Stimulated activated CD4-positive, alpha-beta T cell treated with anti-CD3 and anti-CD28 coated beads, TNF-alpha, amount 100 ng/mL, for 4 hours (primary cell): ENCODE results near the gene SLC26A11.
"Not testable (repeated sequence)": the region's sequence is repeated elsewhere in the genome, so short reads cannot be mapped to it uniquely, and the experiment has no call there.

Experiments
- DNase-seq, 3 experiments: peaks; one replicate each; pipeline ENCODE4 v3.0.0-alpha.2; 2020; ENCODE audit warnings: low read depth in 3 of 3

Gene SLC26A11

DNA sequence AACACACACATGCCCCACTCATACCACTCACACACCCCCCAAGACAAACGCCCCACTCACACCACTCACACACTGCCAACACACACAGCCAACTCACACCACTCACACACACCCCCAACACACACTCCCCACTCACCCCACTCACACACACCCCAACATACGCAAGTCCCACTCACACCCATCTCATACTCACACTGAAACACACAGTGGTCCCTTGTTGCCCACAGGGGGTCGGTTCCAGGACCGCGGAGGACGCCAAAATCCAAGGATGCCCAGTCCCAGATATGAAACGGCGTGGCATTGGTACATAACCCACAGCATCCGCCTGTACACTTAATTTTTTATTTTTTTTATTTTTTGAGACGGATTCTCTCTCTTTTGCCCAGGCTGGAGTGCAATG is 61.3 kb downstream of the SLC26A11 start:
- no peak for DNase-seq

DNA sequence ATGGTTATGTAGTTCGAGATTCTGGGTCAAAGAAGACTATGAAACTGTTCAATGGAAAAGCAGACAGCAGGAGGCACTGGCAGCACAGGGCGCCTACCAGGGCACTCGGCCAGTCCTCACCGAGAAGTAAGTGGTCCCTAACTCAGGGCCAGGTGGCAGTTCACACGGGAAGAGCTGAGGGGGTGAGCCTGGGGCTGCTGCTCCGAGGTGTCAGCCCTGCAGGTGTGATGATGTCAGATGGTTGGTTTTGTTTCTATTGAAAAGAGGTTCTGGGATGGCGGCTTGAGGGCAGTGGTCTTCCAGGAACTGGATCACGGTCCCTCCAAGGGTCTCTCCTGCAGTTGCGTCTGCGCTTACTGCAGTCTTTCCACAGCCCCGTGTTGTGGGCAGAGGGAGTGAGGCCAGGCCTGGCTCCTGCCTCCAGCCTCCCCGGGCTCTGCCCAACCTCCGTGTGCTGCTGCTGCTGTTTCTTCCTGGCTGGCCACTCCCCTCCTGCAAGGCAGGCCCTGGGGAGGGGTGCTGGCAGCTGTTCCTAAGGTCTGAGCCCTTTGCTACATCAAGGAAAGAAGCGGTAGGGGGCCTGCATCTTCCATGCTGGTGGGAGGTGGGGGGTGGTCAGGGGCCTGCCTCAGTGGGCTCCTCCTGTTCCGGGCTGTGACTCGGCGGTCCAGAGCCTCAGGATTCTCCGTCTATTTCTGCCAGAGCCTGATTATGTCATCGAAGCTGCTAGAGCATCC is 63.1 kb downstream of the SLC26A11 start:
- no peak for DNase-seq

DNA sequence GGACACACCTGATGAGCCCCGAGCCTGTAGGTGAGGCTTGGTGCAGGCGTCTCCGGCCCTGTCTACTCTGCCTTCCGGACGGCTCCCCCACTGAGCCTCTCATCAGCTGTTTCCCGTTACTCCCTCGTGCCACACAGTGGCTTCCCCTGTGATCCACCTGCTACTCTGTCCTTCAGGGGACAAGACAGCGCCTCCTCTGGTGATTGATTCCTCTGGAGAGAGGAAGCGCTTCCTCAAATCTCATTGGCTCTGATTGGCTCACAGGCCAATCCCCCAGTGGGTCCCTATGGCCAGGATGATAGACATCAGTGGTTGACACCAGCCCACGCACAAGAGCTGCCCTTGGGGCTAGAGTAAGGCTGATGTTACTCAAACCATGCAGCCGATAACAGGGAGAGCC is 64.4 kb downstream of the SLC26A11 start:
- DNase-seq, result no peak

DNA sequence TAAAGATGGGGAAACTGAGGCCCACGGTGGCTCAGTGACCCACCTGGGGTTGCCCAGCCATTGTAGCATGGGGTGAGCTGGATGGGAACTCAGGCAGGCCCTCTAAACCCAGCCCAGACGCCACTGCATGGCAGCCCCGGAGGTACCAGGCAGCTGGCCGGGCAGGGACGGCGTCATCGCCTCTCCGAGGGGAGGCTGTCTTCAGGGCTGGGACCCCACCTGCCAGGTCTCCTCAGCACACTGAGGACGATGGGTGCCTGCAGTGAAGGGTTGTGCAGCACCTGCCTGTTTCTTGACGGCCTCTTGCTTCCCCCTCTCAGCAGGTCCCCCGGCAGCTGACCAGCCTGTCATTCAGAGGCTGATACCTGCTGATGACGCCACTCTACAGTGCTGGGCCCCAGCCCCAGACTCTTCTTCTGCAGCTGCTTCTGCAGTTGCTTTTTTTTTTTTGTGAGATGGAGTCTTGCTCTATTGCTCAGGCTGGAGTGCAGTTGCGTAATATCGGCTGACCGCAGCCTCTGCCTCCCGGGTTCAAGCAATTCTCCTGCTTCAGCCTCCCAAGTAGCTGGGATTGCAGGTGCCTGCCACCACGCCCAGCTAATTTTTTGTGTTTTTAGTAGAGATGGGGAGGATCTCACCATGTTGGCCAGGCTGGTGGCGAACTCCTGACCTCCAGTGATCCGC is 65.2 kb downstream of the SLC26A11 start:
- DNase-seq, result no peak

DNA sequence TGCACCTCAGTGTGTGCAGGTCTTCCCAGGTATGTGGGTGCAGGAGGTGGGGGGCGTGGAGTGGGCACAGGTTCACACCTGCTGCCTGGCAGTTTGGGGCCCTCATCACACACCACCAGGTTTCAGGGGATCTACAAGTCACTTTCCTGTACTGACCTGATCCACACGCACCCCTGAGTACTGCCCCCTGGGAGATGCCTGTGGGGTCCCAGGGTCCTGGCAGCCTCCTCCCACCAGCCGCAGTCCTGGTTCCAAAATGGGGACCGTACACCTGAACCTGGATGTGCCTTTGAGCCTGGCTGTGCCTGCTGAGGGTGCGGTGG is 66.4 kb downstream of the SLC26A11 start:
- no peak for DNase-seq

DNA sequence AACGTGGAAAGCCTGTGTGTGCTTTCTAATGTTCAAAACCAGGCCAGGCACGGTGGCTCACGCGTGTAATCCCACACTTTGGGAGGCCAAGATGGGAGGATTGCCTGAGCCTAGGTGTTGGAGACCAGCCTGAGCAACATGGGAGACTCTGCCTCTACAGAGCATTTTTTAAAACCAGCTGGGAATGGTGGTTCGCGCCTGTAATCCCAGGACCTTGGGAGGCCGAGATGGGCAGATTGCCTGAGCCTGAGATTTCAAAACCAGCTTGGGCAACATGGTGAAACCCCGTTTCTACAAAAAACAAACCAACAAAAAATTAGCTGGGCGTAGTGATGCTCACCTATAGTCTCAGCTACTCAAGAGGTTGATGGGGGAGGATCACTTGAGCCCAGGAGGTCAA is 66.8 kb downstream of the SLC26A11 start:
- no peak for DNase-seq

DNA sequence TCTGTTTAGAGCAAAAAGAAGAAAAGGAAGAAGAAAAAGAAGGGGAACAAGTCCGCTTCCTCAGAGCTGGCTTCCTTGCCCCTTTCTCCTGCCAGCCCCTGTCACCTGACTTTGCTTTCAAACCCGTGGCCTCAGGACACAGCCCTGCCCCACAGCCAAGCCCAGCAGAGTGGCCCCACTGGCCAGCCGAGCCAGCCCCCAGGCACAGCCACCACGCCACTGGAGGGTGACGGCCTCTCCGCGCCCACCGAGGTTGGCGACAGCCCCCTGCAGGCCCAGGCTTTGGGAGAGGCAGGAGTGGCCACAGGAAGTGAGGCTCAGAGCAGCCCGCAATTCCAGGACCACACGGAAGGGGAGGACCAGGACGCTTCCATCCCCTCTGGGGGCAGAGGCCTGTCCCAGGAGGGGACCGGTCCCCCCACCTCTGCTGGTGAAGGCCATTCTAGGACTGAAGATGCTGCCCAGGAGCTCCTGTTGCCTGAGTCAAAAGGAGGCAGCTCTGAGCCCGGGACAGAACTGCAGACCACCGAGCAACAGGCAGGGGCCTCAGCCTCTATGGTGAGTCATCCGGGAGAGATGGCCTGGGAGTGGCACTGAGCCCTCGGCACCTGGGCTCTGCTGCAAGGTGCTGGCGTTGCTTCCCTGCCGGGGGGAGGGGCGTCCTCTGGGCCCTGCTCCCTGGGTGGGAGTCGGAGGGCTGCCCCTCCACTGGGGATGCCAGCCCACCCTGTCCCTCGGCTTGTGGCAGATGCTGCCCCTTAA is 67.8 kb downstream of the SLC26A11 start:
- DNase-seq, result no peak

DNA sequence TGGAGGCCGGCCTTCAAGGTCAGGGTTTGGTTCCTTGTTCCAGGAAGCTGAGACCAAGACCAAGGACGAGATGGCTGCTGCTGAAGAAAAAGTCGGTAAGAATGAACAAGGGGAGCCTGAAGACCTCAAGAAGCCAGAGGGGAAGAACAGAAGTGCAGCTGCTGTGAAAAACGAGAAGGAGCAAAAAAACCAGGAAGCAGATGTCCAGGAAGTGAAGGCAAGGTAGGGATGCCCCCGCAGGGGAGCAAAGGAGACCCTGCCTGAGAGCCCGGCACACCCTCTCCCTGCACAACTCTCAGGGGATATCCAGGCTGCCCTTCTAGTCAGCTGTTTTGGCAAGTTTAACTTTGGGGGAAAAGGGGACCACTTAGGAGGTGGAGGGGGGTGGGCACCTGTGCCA is 69.4 kb downstream of the SLC26A11 start:
- DNase-seq, result no peak

DNA sequence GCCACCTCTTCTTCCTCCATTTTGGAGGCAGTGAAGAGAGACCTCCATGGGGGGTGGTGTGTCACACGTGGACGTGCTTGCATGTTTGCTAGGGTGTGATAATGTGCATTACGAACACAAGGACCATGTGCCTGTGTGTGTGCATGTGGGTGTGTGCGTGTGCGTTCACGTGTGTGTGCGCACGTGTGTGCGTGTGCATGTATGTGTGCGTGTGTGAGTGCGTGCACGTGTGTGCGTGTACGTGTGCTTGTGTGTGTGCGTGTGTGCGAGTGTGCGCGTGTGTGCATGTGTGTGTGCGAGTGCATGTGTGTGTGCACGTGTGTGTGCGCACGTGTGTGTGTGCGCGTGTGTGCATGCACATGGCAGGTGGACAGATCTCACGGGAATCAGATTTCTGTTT is 69.9 kb downstream of the SLC26A11 start:
- no peak for DNase-seq

DNA sequence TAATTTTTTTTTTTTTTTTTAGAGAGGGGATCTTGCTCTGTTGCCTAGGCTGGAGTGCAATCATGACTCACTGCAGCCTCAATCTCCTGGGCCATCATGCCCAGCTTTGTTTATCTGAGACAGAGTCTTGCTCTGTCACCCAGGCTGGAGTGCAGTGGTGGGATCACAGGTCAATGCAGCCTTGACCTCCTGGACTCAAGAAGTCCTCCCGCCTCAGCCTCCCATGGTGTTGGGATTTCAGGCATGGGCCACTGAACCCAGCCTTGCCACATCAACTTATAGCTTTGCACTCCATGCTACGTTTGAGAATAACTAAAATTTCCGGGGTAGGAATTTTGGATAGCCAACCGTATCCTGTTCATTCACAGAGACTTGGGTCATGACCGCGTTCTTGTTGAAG is 71.0 kb downstream of the SLC26A11 start:
- no peak for DNase-seq

DNA sequence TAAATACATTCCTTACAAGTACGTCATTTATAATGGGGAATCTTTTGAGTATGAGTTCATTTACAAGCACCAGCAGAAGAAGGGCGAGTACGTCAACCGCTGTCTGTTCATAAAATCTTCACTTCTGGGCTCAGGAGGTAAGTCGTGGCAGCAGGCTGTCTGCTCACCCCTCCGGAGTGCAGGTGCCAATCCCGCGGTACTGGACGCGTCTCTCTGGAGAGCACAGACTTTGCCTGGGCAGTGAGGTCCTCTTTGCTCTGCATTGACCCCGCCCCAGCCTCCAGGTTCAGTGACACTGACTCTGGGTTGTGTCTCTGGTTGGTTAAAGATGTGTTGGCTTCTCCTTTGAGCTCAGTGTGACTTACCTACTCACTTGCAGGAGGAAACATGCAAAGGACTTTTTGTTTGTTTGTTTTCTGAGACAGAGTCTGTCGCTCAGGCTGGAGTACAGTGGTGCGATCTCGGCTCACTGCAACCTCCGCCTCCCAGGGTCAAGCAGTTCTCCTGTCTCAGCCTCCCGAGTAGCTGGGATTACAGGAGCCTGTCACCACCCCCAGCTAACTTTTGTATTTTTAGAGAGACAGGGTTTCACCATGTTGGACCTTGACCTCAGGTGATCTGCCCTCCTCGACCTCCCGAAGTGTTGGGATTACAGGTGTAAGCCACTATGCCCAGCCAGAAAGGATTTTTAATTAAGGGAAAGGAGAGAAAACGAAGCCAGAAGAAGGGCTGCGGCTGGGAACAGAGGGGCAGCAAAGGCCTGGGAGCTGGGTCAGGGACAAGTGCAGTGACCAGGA is 71.7 kb downstream of the SLC26A11 start:
- no peak for DNase-seq

DNA sequence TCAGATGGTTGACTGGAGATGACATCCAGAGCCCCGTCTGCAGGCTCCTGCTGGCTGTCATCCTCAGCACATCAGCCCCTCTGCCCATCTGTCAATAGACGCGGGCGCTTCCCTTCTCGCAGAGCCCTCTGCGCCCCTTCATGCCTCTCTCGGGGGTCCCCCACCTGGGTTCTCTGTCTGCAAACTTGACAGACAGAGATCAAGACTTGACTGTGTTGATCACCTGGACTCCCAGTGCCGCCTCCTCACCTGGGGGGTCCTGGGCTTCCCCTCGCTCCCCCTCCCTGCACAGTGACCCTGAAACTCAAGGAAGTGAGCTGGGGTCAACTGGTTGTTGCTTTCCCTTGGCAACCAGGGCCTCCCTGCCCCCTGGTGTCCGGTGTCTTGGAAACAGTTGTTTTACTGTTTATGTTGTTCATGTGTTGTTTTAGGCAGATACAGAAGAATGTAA is 72.3 kb downstream of the SLC26A11 start:
- DNase-seq, result no peak

DNA sequence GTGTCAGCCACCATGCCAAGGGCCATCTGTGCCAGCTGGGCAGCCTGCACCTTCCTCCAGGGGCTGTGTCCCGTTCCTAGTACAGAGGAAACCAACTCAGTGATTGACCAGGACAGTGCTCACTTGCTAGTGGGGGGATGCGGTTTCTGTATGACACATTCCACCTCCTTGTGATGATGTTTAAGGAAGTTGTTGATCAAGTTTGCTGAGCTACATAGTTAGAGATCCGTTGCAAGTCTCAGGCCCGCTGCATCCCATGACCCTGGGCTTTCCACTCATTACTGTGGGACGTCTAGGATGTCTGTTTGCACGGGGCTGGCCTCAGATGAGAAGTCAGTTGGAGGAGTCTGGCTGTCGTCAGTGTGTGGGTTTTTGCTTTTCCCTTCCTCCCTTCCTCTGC is 74.0 kb downstream of the SLC26A11 start:
- DNase-seq, result no peak

DNA sequence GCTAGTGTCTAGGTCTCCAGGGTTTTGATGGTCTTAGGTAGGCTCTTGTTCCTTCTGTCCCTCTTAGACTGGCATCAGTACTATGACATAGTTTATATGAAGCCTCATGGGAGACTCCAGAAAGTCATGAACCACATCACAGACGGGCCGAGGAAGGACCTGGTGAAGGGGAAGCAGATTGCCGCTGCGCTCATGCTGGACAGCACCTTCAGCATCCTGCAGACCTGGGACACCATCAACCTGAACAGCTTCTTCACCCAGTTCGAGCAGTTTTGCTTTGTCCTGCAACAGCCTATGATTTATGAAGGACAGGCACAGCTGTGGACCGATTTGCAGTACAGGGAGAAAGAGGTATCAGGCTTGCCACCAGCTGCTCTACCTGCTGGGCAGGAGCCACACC is 74.4 kb downstream of the SLC26A11 start:
- DNase-seq, result no peak

DNA sequence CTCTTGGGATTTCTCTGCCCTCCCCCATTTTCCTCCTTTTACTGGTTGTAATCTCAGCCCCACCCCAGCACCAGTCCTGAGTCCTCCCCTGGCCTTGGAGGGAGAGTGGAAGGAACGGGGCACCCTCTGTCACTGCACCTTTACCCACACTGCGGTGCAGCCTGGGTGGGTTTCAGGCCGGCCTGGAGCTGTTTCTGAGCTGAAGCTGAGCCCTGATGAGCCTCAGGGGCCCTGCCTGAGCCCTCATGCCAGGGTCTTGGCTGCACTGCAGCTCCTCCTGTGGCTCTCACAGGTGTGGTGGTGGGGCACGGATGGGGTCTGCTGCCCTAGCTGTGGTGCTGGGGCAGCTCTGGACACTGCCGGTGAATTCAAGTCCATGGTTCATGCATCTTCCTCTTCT is 74.9 kb downstream of the SLC26A11 start:
- DNase-seq, result no peak

DNA sequence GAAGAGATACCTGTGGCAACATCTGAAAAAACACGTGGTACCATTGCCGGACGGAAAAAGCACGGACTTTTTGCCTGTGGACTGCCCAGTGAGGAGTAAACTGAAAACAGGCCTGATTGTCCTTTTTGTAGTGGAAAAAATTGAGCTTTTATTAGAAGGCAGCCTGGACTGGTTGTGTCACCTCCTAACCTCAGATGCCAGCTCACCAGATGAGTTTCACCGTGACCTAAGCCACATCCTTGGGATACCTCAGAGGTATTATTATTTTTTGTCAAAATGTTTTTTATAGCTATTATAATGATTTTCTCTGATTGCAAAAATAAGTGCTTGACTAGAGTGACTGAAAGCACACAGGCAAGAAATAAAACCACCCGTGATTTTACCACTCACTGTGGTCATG is 75.3 kb downstream of the SLC26A11 start:
- DNase-seq, result no peak

DNA sequence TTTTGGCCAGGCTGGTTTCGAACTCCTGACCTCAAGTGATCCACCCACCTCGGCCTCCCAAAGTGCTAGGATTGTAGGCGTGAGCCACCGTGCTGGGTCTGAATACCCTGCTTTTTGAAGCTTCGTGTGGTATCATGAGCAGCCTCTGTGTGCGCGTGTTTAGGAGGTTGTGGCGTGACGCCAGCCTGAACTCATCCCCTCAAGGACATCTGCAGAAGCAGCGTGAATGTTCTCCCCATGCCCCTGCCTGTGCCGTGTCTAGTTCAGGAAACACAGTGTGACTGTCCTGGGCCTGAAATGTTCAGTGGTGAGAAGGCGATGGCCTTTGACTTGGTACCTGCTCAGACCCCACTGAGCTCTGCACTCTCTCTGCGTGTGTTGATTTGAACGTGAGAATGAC is 76.0 kb downstream of the SLC26A11 start:
- no peak for DNase-seq

DNA sequence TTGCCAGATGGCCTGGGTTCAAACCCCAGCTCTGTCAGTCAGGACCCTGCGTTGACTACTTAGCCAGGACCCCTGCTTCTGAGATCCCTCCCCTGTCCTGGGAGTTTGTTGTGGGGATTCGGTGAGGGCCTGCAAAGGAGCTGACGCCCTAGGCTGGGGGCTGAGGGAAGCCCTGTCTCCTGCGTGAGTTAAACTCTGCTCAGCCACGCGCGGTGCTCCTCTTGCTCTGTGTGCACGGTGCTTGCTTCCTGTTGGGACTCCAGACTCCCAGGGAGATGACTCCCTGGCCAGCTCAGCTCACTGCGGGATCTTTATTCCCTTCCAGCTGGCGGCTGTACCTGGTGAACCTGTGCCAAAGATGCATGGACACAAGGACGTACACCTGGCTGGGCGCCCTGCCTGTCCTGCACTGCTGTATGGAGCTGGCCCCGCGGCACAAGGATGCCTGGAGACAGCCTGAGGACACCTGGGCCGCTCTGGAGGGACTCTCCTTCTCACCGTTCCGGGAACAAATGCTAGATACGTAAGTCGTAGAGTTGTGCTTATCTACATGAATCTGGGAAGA is 77.9 kb downstream of the SLC26A11 start:
- no peak for DNase-seq

DNA sequence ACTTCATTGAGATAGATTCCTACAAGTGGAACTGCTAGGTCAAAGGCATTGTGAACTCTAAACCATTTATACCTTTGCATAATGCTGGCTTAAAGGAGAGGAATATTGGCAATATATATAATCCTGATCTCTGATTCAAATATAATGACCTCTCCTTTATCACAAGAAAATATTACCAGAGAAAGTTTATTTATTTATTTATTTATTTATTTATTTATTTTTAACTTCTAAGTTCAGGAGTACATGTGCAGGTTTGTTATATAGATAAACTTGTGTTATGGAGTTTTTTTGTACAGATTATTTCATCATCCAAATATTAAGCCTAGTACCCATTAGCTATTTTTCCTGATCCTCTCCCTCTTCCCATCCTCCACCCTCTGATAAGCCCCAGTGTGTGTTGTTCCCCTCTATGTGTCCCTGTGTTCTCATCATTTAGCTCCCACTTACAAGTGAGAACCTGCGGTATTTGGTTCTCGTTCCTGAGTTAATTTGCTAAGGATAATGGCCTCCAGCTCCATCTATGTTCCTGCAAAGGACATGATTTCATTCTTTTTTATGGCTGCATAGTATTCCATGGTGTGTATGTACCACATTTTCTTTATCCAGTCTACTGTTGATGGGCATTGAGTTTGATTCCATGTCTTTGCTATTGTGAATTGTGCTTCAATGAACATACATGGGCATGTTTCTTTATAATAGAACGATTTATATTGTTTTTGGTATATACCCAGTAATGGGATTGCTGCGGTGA is 79.3 kb downstream of the SLC26A11 start:
- not testable (repeated sequence) for DNase-seq

DNA sequence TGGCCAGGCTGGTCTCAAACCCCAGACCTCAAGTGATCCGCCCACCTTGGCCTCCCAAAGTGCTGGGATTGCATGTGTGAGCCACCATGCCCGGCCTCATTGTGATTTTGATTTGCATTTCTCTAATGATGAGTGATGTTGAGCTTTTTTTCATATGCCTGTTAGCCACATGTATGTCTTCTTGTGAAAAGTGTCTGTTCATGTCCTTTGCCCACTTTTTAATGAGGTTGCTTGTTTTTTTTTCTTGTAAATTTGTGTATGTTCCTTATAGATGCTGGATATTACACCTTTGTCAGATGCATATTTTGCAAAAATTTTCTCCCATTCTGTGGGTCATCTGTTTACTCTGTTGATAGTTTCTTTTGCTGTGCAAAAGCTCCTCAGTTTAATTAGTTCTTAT is 80.5 kb downstream of the SLC26A11 start:
- DNase-seq, result not testable (repeated sequence)
